ENCODE results near the gene NUDT8. TPM values are rescaled to one million over a fixed set of nuclear protein-coding genes. Genes with fewer than 3 reads are reported as not detected.

The NUDT8 gene
- total and polyA plus RNA-seq, 4 donors, result 6.3 to 22.3 (median 16.0) TPM

GRCh38 chr11:67611704-67612587 is 17.8 kb downstream of the NUDT8 start:
- TF ChIP-seq CTCF (IDR thresholded peaks at IDR 0.05; ENCODE audit: control extremely low read depth, extremely low read depth), result no peak
- no peak for ATAC-seq (ENCODE audit: insufficient read depth, low FRiP score)
- H3K27me3 ChIP-seq (ENCODE audit: control insufficient read depth in 3 of 3, insufficient read depth in 3 of 3, low read length in 2 of 3), result peaks cover 0 to 2% (median under 1%) of the 10 kb centered on the region in 3 donors
- H3K9ac ChIP-seq (ENCODE audit: insufficient read depth in 1 of 2, low read length in 2 of 2), result no peak overlapping the region
- H3K4me3 ChIP-seq, result no peak overlapping the region
- peaks cover 0 to 14% (median 4%) of the 10 kb centered on the region in 5 donors for H3K4me1 ChIP-seq (ENCODE audit: control insufficient read depth in 5 of 5, insufficient read depth in 5 of 5, low read length in 5 of 5)
- H3K27ac ChIP-seq (ENCODE audit: low read depth in 1 of 2, low read length in 1 of 2), result no peak overlapping the region
- 93 to 95% methylated on average over 37 of the region's 37 CpGs for WGBS, 2 donors
- no peak for DNase-seq
- H3K9me3 ChIP-seq (ENCODE audit: control insufficient read depth in 4 of 4, insufficient read depth in 3 of 4, low read length in 3 of 4), result no peaks in the 10 kb centered on the region
- H3K36me3 ChIP-seq (ENCODE audit: control insufficient read depth in 4 of 4, insufficient read depth in 4 of 4, low read length in 4 of 4), result peaks cover 0 to 37% (median 5%) of the 10 kb centered on the region in 4 donors

DNA sequence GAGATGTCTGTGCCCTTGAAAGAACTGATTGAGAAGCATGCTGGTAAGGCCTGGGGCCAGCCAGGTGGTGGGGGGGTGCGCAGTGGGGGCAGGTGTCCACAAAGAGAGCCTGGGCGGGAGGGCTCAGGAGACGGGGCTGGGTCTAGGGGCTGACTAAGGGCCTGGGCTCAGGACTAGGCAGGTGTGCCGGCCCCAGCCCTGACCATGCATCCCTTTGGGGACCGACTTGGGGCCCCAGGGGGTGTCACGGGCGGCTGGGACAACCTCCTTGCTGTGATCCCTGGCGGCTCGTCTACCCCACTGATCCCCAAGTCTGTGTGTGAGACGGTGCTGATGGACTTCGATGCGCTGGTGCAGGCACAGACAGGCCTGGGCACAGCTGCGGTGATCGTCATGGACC is 18.6 kb downstream of the NUDT8 start:
- Histone ChIP-seq H3K4me3 (no peak overlapping the region), H3K9me3 (ENCODE audit: control insufficient read depth in 4 of 4, insufficient read depth in 3 of 4, low read length in 3 of 4) (no peaks in the 10 kb centered on the region), H3K27ac (ENCODE audit: low read depth in 1 of 2, low read length in 1 of 2) (no peak overlapping the region), H3K36me3 (ENCODE audit: control insufficient read depth in 4 of 4, insufficient read depth in 4 of 4, low read length in 4 of 4) (peaks cover 0 to 37% (median 5%) of the 10 kb centered on the region in 4 donors), H3K27me3 (ENCODE audit: control insufficient read depth in 3 of 3, insufficient read depth in 3 of 3, low read length in 2 of 3) (peaks cover 0 to 2% (median 0%) of the 10 kb centered on the region in 3 donors), H3K9ac (ENCODE audit: insufficient read depth in 1 of 2, low read length in 2 of 2) (no peak overlapping the region), H3K4me1 (ENCODE audit: control insufficient read depth in 5 of 5, insufficient read depth in 5 of 5, low read length in 5 of 5) (peaks cover 0 to 15% (median 4%) of the 10 kb centered on the region in 5 donors)
- ATAC-seq (ENCODE audit: insufficient read depth, low FRiP score) (no peak), DNase-seq (no peak)
- TF ChIP-seq CTCF (IDR thresholded peaks at IDR 0.05; ENCODE audit: control extremely low read depth, extremely low read depth), result no peak
- WGBS, 2 donors, result 96 to 97% methylated on average over 14 of the region's 14 CpGs

GRCh38 chr11:67610302-67610868 is 19.4 kb downstream of the NUDT8 start:
- no peak overlapping the region for H3K9ac ChIP-seq (ENCODE audit: insufficient read depth in 1 of 2, low read length in 2 of 2)
- peaks cover 0 to 37% (median 5%) of the 10 kb centered on the region in 4 donors for H3K36me3 ChIP-seq (ENCODE audit: control insufficient read depth in 4 of 4, insufficient read depth in 4 of 4, low read length in 4 of 4)
- no peaks in the 10 kb centered on the region for H3K9me3 ChIP-seq (ENCODE audit: control insufficient read depth in 4 of 4, insufficient read depth in 3 of 4, low read length in 3 of 4)
- no peak for ATAC-seq (ENCODE audit: insufficient read depth, low FRiP score)
- H3K4me1 ChIP-seq (ENCODE audit: control insufficient read depth in 5 of 5, insufficient read depth in 5 of 5, low read length in 5 of 5), result peaks cover 0 to 19% (median 5%) of the 10 kb centered on the region in 5 donors
- DNase-seq, result no peak
- no peak overlapping the region for H3K27ac ChIP-seq (ENCODE audit: low read depth in 1 of 2, low read length in 1 of 2)
- 91% methylated on average over 15 of the region's 15 CpGs for WGBS, 2 donors
- H3K27me3 ChIP-seq (ENCODE audit: control insufficient read depth in 3 of 3, insufficient read depth in 3 of 3, low read length in 2 of 3), result no peaks in the 10 kb centered on the region
- H3K4me3 ChIP-seq, result no peak overlapping the region
- TF ChIP-seq CTCF (IDR thresholded peaks at IDR 0.05; ENCODE audit: control extremely low read depth, extremely low read depth), result no peak

Data from lung (tissue), 12 donors.